GM18873 (cell line): ENCODE results near the gene PLP2.

Experiments used
- ATAC-seq: cut with Tn5 transposase; IDR thresholded peaks from one replicate; pipeline ENCODE4 v1.9.1; 2021; ENCODE audit warnings: mild to moderate bottlenecking, moderate library complexity, moderate number of reproducible peaks; ENCODE audit not compliant: unreplicated experiment, low FRiP score

The PLP2 gene

GRCh38 chrX:49205443-49205842, 33.7 kb downstream of the PLP2 start:
- ATAC-seq: no peak

- no peak for ATAC-seq
These were observed 34.8 kb downstream of the PLP2 start for GRCh38 chrX:49206543-49206942.

GRCh38 chrX:49208399-49208798, 36.7 kb downstream of the PLP2 start:
- no peak for ATAC-seq

GRCh38 chrX:49209434-49210251, 37.9 kb downstream of the PLP2 start:
- no peak for ATAC-seq

- ATAC-seq: no peak
These were observed 38.7 kb downstream of the PLP2 start for GRCh38 chrX:49210406-49210805.

GRCh38 chrX:49211074-49211473, 39.4 kb downstream of the PLP2 start:
- ATAC-seq: no peak

- ATAC-seq: no peak
These were observed 40.5 kb downstream of the PLP2 start for GRCh38 chrX:49212209-49212608.

GRCh38 chrX:49212861-49213260, 41.2 kb downstream of the PLP2 start:
- ATAC-seq: no peak

- ATAC-seq: no peak
These were observed 42.7 kb downstream of the PLP2 start for GRCh38 chrX:49214416-49214815.

- ATAC-seq: no peak
These were observed 43.4 kb downstream of the PLP2 start for GRCh38 chrX:49214996-49215526.

- no peak for ATAC-seq
These were observed 48.4 kb downstream of the PLP2 start for GRCh38 chrX:49220100-49220499.

- ATAC-seq: no peak
These were observed 50.2 kb downstream of the PLP2 start for GRCh38 chrX:49221868-49222267.
